A673 (cell line): ENCODE measurements around the gene WHRN. TPM values are rescaled to one million over a fixed set of nuclear protein-coding genes. Genes with fewer than 3 reads are reported as not detected.

Source experiments
- BruUV-seq: library from RNA; stranded (reverse); fragments of 400-500 nt; replicated peaks from 2 replicates; lab custom pipeline; 2021; lab: Mats Ljungman, UMichigan
- CTCF ChIA-PET: fragments of 300-600 bp; sonication (Branson Sonifier 250); formaldehyde crosslinking; loops from one replicate; lab custom pipeline; 2022; ENCODE audit warnings: antibody characterized with exemption; lab: Charles Lee
- POLR2A ChIA-PET: fragments of 300-600 bp; sonication (Branson Sonifier 250); formaldehyde crosslinking; loops from one replicate; lab custom pipeline; 2022; ENCODE audit warnings: antibody characterized with exemption; ENCODE audit not compliant: low non-redundant PET; lab: Charles Lee
- DNase-seq: peaks from one replicate; pipeline ENCODE4 v3.0.0-alpha.2; 2015; ENCODE audit warnings: low spot score
- H3K27ac ChIP-seq: fragments of 200-600 bp; sonication (generic); 2 replicates; pipeline ENCODE4 v1.5.1; 2016; ENCODE audit warnings: mixed run types, low read depth, mild to moderate bottlenecking, mixed read lengths, antibody characterized with exemption, low read length; ENCODE audit not compliant: poor library complexity, severe bottlenecking
- H3K27me3 ChIP-seq: fragments of 200-600 bp; sonication (generic); replicated peaks from 2 replicates; pipeline ENCODE4 v1.6.1; 2017; ENCODE audit warnings: mixed run types, low read depth, mild to moderate bottlenecking, mixed read lengths, antibody characterized with exemption, low read length; ENCODE audit not compliant: insufficient read depth, poor library complexity
- H3K36me3 ChIP-seq: fragments of 200-600 bp; sonication (generic); 2 replicates; pipeline ENCODE4 v1.6.1; 2016; ENCODE audit warnings: mixed run types, mild to moderate bottlenecking, mixed read lengths, antibody characterized with exemption, low read length; ENCODE audit not compliant: insufficient read depth, poor library complexity, severe bottlenecking
- H3K4me1 ChIP-seq: fragments of 200-600 bp; sonication (generic); 2 replicates; pipeline ENCODE4 v1.6.1; 2017; ENCODE audit warnings: mixed run types, mild to moderate bottlenecking, mixed read lengths, antibody characterized with exemption, low read length; ENCODE audit not compliant: insufficient read depth, poor library complexity, severe bottlenecking
- H3K4me3 ChIP-seq: fragments of 200-600 bp; sonication (generic); 2 replicates; pipeline ENCODE4 v1.5.1; 2016; ENCODE audit warnings: low read depth, mixed run types, mild to moderate bottlenecking, mixed read lengths, low read length; ENCODE audit not compliant: poor library complexity, severe bottlenecking
- H3K9me3 ChIP-seq: fragments of 200-600 bp; sonication (generic); 2 replicates; pipeline ENCODE4 v1.6.1; 2016; ENCODE audit warnings: mixed run types, low read depth, mild to moderate bottlenecking, mixed read lengths, antibody characterized with exemption, low read length; ENCODE audit not compliant: poor library complexity, severe bottlenecking
- CTCF ChIP-seq: fragments of 300-800, 200-600 bp; sonication (generic); conservative IDR thresholded peaks from 2 replicates; pipeline ENCODE4 v1.5.1; 2017; ENCODE audit warnings: low read depth, mild to moderate bottlenecking, antibody characterized with exemption, low read length, moderate library complexity, mixed read lengths
- EZH2 ChIP-seq: fragments of 200-600 bp; sonication (generic); IDR thresholded peaks from 2 replicates; pipeline ENCODE4 v1.6.1; 2017; ENCODE audit warnings: borderline replicate concordance, low read depth, mild to moderate bottlenecking, mixed read lengths, antibody characterized with exemption, low read length; ENCODE audit not compliant: poor library complexity, severe bottlenecking
- intact Hi-C: fragments of 100-400 bp; cut with micrococcal nuclease; formaldehyde crosslinking; loops from one replicate; pipeline ENCODE4 v1.10.0; 2022; ENCODE audit not compliant: unreplicated experiment
- total RNA-seq: library from RNA; stranded (reverse); gene quantifications from 2 replicates; pipeline ENCODE4 v1.2.3, GENCODE V29; 2021

Gene WHRN
- total RNA-seq, 1 experiment from 2014 or later: 9.1 TPM

GRCh38 chr9:114409103-114409780, 96.0 kb downstream of the WHRN start:
- no TSS peak for BruUV-seq
- H3K4me1 ChIP-seq: no peaks in the 10 kb centered on the region
- intact Hi-C loops: loop anchor here (5.0 kb wide), 1 partner anchor 328 kb away; no protein-coding TSS in a partner anchor
- no peak for DNase-seq
- POLR2A ChIA-PET: no interaction called here
- TF ChIP-seq EZH2 (no peak), CTCF (no peak)
- H3K27ac ChIP-seq: no peak overlapping the region
- CTCF ChIA-PET: interaction anchor here (1.9 kb wide), 1 partner anchor 501 kb away, joined by 4 read pairs; no protein-coding TSS in a partner anchor
- no peak overlapping the region for H3K4me3 ChIP-seq
- H3K9me3 ChIP-seq: no peaks in the 10 kb centered on the region
- H3K36me3 ChIP-seq: no peaks in the 10 kb centered on the region
- no peaks in the 10 kb centered on the region for H3K27me3 ChIP-seq

- no peak for DNase-seq
- Histone ChIP-seq H3K9me3 (no peaks in the 10 kb centered on the region), H3K4me3 (no peak overlapping the region), H3K4me1 (no peaks in the 10 kb centered on the region), H3K36me3 (no peaks in the 10 kb centered on the region), H3K27ac (no peak overlapping the region), H3K27me3 (no peaks in the 10 kb centered on the region)
- TF ChIP-seq CTCF (no peak), EZH2 (no peak)
- POLR2A ChIA-PET: no interaction called here
- CTCF ChIA-PET: interaction anchor here (1.9 kb wide), 1 partner anchor 502 kb away, joined by 4 read pairs; no protein-coding TSS in a partner anchor
- no TSS peak for BruUV-seq
- intact Hi-C loops: loop anchor here (5.0 kb wide), 1 partner anchor 329 kb away; no protein-coding TSS in a partner anchor
Observed at GRCh38 chr9:114408645-114409044, 96.6 kb downstream of the WHRN start.

- no TSS peak for BruUV-seq
- ChIA-PET CTCF (interaction anchor here (1.9 kb wide), 1 partner anchor 503 kb away, joined by 4 read pairs; no protein-coding TSS in a partner anchor), POLR2A (no interaction called here)
- Histone ChIP-seq H3K27me3 (no peaks in the 10 kb centered on the region), H3K4me1 (no peaks in the 10 kb centered on the region), H3K27ac (no peak overlapping the region), H3K4me3 (no peak overlapping the region), H3K9me3 (no peaks in the 10 kb centered on the region), H3K36me3 (no peaks in the 10 kb centered on the region)
- intact Hi-C loops: loop anchor here (5.0 kb wide), 1 partner anchor 329 kb away; no protein-coding TSS in a partner anchor
- DNase-seq: no peak
- TF ChIP-seq EZH2 (no peak), CTCF (no peak)
Observed at GRCh38 chr9:114407889-114408288, 97.4 kb downstream of the WHRN start.
